AG09309 (cell line): ENCODE data around the gene COPG2.
"Not testable (repeated sequence)": the region's sequence is repeated elsewhere in the genome, so short reads cannot be mapped to it uniquely, and the experiment has no call there.

ENCODE experiments used
- DNase-seq: peaks from one replicate; pipeline ENCODE4 v3.0.0-alpha.2; 2010; ENCODE audit warnings: low read depth
- H3K4me3 ChIP-seq: 2 replicates; pipeline ENCODE4 v1.5.1; 2011; ENCODE audit warnings: mild to moderate bottlenecking, low read depth, low read length, moderate library complexity; ENCODE audit not compliant: control insufficient read depth
- TF ChIP-seq, protein P1 (sequence below): IDR thresholded peaks from 2 replicates; pipeline ENCODE4 v1.5.1; 2011; ENCODE audit warnings: mild to moderate bottlenecking, low read depth, low read length, inconsistent platforms; ENCODE audit not compliant: insufficient read depth, control insufficient read depth; ENCODE audit errors: missing control alignments

COPG2 gene

DNA sequence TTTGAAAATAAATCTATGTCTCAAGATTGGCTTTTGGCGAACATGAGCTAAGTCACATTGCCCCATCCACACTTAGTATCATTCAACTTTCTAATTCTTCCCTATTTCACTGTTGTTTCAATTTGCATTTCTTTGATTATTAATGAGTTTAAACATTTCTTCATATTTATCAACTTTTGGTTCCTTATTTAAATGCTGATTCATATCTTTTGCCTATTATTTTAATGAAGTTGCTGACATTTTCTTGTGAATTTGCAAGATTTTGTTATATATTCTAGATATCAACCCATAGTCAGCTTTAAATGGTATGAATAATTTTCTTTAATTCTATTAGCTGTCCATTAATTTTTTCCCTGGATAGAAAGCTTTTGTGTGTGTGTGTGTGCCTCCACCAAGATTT, 32.2 kb upstream of the COPG2 start:
- H3K4me3 ChIP-seq = no peak overlapping the region
- TF ChIP-seq, protein P1, sequence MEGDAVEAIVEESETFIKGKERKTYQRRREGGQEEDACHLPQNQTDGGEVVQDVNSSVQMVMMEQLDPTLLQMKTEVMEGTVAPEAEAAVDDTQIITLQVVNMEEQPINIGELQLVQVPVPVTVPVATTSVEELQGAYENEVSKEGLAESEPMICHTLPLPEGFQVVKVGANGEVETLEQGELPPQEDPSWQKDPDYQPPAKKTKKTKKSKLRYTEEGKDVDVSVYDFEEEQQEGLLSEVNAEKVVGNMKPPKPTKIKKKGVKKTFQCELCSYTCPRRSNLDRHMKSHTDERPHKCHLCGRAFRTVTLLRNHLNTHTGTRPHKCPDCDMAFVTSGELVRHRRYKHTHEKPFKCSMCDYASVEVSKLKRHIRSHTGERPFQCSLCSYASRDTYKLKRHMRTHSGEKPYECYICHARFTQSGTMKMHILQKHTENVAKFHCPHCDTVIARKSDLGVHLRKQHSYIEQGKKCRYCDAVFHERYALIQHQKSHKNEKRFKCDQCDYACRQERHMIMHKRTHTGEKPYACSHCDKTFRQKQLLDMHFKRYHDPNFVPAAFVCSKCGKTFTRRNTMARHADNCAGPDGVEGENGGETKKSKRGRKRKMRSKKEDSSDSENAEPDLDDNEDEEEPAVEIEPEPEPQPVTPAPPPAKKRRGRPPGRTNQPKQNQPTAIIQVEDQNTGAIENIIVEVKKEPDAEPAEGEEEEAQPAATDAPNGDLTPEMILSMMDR = no peak
- DNase-seq = no peak

DNA sequence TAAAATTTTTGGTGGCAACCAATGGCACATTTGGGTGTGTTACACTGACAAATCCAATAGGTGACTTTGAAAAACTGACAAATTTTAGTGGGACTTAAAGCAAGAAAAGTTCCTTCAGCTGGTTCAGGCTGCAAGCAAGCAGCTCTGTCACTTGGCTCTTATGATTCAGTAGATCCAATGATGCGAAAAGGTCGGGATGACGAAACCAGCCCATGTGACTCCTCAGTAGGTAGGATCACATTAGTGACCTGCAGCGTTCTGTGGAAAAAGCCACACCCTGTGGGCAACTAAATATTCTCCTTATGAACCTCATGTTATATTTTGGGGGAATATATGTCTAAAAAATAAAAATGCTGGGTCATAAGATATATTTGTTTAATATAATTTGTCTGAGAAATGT, 31.1 kb upstream of the COPG2 start:
- TF ChIP-seq, protein P1 = no peak
- no peak overlapping the region for H3K4me3 ChIP-seq
- no peak for DNase-seq

DNA sequence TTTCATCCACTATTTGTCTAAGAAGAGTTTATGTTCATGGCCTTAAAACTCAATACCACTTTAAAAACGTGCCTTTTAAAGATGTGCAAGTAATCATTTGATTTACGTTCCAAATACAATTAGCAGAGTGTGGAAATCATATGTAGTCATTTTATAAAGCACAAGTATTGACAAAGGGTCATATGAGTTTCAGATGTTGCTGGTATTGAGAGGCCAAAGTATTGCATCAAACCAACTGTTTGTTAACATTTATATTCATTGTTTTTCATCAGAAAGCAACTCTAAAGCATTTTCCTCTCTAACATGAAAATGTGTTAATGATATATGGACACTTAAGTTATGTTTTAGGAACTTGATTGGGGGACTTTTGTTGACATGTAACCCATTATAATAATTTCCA, 29.3 kb upstream of the COPG2 start:
- H3K4me3 ChIP-seq = no peak overlapping the region
- TF ChIP-seq, protein P1 = no peak
- DNase-seq = no peak

DNA sequence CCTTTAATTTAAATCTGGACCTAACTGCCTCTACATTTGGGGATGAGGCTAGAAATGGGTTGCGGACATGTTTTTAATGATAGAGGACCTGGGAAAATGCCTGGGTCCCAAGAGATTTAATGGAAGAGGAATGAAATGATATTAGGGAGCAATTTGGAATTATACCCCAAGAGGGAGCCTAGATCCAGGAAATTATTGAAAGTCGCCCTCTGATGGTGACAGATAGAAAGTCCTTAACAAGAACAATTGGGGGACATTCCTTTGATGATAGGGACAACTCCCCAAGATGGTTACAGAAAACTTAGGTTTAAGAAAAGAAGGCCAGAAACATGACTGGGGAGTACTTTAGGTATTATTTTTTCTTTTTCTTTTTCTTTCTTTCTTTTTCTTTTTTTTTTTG, 27.3 kb upstream of the COPG2 start:
- H3K4me3 ChIP-seq = no peak overlapping the region
- TF ChIP-seq, protein P1 = peak; percentile 70
- peak; percentile 5 for DNase-seq

DNA sequence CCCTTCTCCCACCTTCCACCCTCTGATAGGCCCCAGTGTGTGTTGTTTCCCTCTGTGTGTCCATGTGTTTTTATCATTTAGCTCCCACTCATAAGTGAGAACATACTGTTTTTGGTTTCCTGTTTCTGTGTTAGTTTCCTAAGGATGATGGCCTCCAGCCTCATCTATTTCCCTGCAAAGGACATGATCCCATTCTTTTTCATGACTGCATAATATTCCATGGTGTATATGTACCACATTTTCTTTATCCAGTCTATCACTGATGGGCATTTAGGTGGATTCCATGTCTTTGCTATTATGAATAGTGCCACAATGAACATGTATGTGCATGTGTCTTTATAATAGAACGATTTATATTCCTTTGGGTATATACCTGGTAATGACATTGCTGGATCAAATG, 23.8 kb upstream of the COPG2 start:
- not testable (repeated sequence) for DNase-seq, H3K4me3 ChIP-seq

DNA sequence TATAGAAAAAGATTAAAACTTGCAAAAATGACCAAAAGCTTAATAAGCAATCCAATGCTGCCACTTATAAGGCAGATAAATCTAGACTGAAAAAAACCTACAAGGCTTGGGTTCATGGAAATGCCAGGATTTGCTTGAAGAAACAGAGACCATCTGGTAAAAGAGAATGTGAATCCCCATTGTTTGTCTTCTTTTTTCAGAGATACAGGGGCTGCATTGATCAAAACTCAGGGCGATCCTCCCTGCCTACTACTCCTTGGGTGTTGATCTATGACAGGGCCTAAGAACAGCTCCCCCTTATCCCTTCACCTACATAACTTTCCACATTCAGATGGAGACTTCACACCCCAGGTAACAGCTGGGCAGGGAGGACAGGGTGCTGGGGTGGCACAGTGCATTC, 21.1 kb upstream of the COPG2 start:
- no peak overlapping the region for H3K4me3 ChIP-seq
- DNase-seq = no peak
- TF ChIP-seq, protein P1 = no peak

DNA sequence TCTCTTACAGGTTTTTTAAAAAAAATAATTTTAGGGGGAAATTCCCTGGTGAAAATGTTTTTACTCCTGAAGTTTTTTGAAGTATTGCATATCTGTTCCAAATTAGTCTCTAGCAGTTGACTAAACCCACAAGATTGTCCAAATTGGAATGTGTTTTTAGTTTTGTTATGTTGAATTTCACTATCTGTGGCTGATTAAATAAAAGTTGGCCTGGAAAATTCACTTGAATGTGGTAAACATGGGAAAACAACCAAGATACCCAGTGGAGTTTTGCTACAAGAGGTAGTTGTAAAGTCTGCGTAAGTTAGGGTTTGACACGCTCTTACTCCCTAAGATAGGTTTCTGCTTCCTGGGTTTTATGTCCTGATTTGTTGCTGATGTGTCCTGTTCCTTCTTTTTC, 14.5 kb upstream of the COPG2 start:
- TF ChIP-seq, protein P1 = no peak
- H3K4me3 ChIP-seq = no peak overlapping the region
- peak; percentile 8 for DNase-seq

DNA sequence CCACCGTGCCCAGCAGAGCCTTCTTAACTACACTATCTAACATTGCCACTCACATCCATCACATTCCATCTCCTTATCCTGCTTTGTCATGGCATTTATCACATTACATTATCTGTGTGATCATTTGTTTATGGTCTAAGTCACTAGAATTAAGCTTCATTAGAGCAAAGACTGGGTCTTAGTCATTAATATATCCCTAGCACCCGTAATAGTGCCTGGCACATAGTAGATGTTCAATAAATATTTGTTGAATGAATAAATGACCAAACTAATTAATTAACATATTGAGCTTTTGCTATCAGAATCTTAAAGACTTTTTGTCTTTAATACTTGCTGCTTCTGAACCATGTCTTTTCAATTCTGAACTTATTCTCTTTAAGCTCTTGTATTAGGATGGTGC, 5.9 kb upstream of the COPG2 start:
- H3K4me3 ChIP-seq = no peak overlapping the region
- DNase-seq = no peak
- TF ChIP-seq, protein P1 = no peak
